PC-3 (cell line): Measurements from ENCODE around the gene PARM1.

Source experiments
- EZH2 ChIP-seq: fragments of 300-600 bp; sonication (generic); IDR thresholded peaks from one replicate; pipeline ENCODE4 v1.6.1; 2017; ENCODE audit warnings: antibody characterized with exemption, mild to moderate bottlenecking, low read length; ENCODE audit not compliant: unreplicated experiment
- EZH2phosphoT487 ChIP-seq: fragments of 300-600 bp; sonication (generic); IDR thresholded peaks from 2 replicates; pipeline ENCODE4 v1.6.1; 2018; ENCODE audit warnings: mild to moderate bottlenecking, antibody characterized with exemption, low read length, borderline replicate concordance
- TF ChIP-seq, protein P1 (sequence below): fragments of 300-600 bp; sonication (generic); conservative IDR thresholded peaks from 2 replicates; pipeline ENCODE4 v1.5.1; 2017; ENCODE audit warnings: antibody characterized with exemption, low read depth, mild to moderate bottlenecking, low read length

DNA sequence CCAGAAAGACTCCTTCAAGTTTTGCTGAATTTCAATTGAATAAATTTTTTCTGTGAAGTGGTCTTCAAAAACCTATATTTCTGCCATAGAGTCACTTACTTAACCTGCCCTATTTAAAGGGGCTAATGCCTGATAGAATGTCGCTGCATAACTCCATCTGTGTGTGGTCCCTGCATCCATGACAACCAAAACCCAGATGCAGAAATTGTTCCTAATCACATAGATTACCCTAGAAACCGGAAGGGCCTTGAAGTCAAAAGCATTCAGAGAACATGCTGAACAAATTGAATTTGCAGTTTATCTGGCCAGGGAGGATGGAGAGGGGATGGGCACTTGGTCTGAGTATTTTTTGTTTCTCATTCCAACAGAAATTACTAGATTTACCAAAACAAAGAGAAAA lies 1.5 kb upstream of the PARM1 start:
- TF ChIP-seq, protein P1, sequence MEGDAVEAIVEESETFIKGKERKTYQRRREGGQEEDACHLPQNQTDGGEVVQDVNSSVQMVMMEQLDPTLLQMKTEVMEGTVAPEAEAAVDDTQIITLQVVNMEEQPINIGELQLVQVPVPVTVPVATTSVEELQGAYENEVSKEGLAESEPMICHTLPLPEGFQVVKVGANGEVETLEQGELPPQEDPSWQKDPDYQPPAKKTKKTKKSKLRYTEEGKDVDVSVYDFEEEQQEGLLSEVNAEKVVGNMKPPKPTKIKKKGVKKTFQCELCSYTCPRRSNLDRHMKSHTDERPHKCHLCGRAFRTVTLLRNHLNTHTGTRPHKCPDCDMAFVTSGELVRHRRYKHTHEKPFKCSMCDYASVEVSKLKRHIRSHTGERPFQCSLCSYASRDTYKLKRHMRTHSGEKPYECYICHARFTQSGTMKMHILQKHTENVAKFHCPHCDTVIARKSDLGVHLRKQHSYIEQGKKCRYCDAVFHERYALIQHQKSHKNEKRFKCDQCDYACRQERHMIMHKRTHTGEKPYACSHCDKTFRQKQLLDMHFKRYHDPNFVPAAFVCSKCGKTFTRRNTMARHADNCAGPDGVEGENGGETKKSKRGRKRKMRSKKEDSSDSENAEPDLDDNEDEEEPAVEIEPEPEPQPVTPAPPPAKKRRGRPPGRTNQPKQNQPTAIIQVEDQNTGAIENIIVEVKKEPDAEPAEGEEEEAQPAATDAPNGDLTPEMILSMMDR = no peak
- TF ChIP-seq EZH2phosphoT487 (no peak), EZH2 (no peak)
